A549 (cell line): ENCODE results near the gene MUC5B.
"Not testable (repeated sequence)": the region's sequence is repeated elsewhere in the genome, so short reads cannot be mapped to it uniquely, and the experiment has no call there.

Source experiments
- CHD2 ChIP-seq: fragments of 150-350 bp; IDR thresholded peaks from 2 replicates; pipeline ENCODE4 v1.6.1; 2014; ENCODE audit warnings: low read length; ENCODE audit not compliant: partially characterized antibody
- EP300 ChIP-seq, 2 experiments: fragments of >200 bp; sonication (Bioruptor Twin); formaldehyde crosslinking; IDR thresholded peaks; 2 replicates in 1 of 2; 3 replicates in 1 of 2; pipeline ENCODE4 v1.6.1; 2016 to 2017
- POLR2A ChIP-seq: IDR thresholded peaks from 2 replicates; pipeline ENCODE4 v1.6.1; 2012; ENCODE audit warnings: mild to moderate bottlenecking, low read length
- POLR2AphosphoS2 ChIP-seq: conservative IDR thresholded peaks from 2 replicates; pipeline ENCODE4 v1.6.1; 2012; ENCODE audit warnings: low read length, improper control_type of control experiment, inconsistent platforms
- RFX5 ChIP-seq: fragments of 450-650 bp; IDR thresholded peaks from 2 replicates; pipeline ENCODE4 v1.7.1; 2014; ENCODE audit warnings: antibody characterized with exemption, mild to moderate bottlenecking, moderate library complexity
- ZC3H11A ChIP-seq: fragments of 450-650 bp; IDR thresholded peaks from 2 replicates; pipeline ENCODE4 v1.6.1; 2014; ENCODE audit warnings: antibody characterized with exemption, mild to moderate bottlenecking
- TF ChIP-seq, protein P1 (sequence below): fragments of 150-350 bp; IDR thresholded peaks from 2 replicates; pipeline ENCODE4 v1.6.1; 2014; ENCODE audit warnings: low read depth, mild to moderate bottlenecking, low read length
- TF ChIP-seq, protein P2 (sequence below): fragments of >200 bp; sonication (Bioruptor Twin); formaldehyde crosslinking; IDR thresholded peaks from 3 replicates; pipeline ENCODE4 v1.5.1; 2016
- TF ChIP-seq, protein P3 (sequence below): IDR thresholded peaks from 2 replicates; pipeline ENCODE4 v1.6.1; 2012

- TF ChIP-seq, protein P1, sequence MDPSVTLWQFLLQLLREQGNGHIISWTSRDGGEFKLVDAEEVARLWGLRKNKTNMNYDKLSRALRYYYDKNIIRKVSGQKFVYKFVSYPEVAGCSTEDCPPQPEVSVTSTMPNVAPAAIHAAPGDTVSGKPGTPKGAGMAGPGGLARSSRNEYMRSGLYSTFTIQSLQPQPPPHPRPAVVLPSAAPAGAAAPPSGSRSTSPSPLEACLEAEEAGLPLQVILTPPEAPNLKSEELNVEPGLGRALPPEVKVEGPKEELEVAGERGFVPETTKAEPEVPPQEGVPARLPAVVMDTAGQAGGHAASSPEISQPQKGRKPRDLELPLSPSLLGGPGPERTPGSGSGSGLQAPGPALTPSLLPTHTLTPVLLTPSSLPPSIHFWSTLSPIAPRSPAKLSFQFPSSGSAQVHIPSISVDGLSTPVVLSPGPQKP: not testable (repeated sequence)
- TF ChIP-seq POLR2A; EP300 (IDR thresholded peaks at IDR 0.05); RFX5; CHD2; POLR2AphosphoS2; ZC3H11A: not testable (repeated sequence)
- TF ChIP-seq, protein P2, sequence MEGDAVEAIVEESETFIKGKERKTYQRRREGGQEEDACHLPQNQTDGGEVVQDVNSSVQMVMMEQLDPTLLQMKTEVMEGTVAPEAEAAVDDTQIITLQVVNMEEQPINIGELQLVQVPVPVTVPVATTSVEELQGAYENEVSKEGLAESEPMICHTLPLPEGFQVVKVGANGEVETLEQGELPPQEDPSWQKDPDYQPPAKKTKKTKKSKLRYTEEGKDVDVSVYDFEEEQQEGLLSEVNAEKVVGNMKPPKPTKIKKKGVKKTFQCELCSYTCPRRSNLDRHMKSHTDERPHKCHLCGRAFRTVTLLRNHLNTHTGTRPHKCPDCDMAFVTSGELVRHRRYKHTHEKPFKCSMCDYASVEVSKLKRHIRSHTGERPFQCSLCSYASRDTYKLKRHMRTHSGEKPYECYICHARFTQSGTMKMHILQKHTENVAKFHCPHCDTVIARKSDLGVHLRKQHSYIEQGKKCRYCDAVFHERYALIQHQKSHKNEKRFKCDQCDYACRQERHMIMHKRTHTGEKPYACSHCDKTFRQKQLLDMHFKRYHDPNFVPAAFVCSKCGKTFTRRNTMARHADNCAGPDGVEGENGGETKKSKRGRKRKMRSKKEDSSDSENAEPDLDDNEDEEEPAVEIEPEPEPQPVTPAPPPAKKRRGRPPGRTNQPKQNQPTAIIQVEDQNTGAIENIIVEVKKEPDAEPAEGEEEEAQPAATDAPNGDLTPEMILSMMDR: not testable (repeated sequence)
- TF ChIP-seq, protein P3, sequence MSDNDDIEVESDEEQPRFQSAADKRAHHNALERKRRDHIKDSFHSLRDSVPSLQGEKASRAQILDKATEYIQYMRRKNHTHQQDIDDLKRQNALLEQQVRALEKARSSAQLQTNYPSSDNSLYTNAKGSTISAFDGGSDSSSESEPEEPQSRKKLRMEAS: not testable (repeated sequence)
These were observed 33.0 kb upstream of the MUC5B start for GRCh38 chr11:1189816-1190215.
